Endothelial cell of umbilical vein (primary cell): Measurements from ENCODE around the gene USP11. TPM values are rescaled to one million over a fixed set of nuclear protein-coding genes. Genes with fewer than 3 reads are reported as not detected.

Source experiments
- BruUV-seq: library from RNA; stranded (reverse); fragments of 400-500 nt; replicated peaks from 2 replicates; lab custom pipeline; 2021; lab: Mats Ljungman, UMichigan
- CTCF ChIA-PET: fragments of 300-600, 350-600 bp; sonication (Branson Sonifier 250); formaldehyde crosslinking; loops from one replicate; lab custom pipeline; 2021; ENCODE audit warnings: antibody characterized with exemption, inconsistent platforms; lab: Charles Lee
- POLR2A ChIA-PET: fragments of 300-600, 350-600 bp; sonication (Branson Sonifier 250); formaldehyde crosslinking; loops from one replicate; lab custom pipeline; 2021; ENCODE audit warnings: antibody characterized with exemption, inconsistent platforms; lab: Charles Lee
- DNase-seq: peaks from one replicate; pipeline ENCODE4 v3.0.0-alpha.2; 2011; ENCODE audit warnings: low read depth, low spot score
- FAIRE-seq: peaks from 2 replicates; lab custom pipeline; 2011; peaks lifted over from hg19 to GRCh38; lab: Jason Lieb, UNC
- H2AFZ ChIP-seq: 2 replicates; pipeline ENCODE4 v1.6.0; 2012; ENCODE audit warnings: low read depth, low read length, control low read depth, inconsistent platforms
- H3K27ac ChIP-seq: 2 replicates; pipeline ENCODE4 v1.5.1; 2011; ENCODE audit warnings: low read depth, mild to moderate bottlenecking, control low read depth, low read length, moderate library complexity; ENCODE audit not compliant: insufficient read depth
- H3K27me3 ChIP-seq, 2 experiments: 2 replicates each; pipeline versions ENCODE4 v1.6.0 to v1.6.1; 2011; ENCODE audit warnings: low read length in 2 of 2, mixed read lengths in 1 of 2; ENCODE audit not compliant: control insufficient read depth in 2 of 2, insufficient read depth in 2 of 2
- H3K36me3 ChIP-seq, 2 experiments: 2 replicates in 1 of 2; 3 replicates in 1 of 2; pipeline ENCODE4 v1.5.1; 2011; ENCODE audit warnings: low read length in 2 of 2, mild to moderate bottlenecking in 1 of 2, moderate library complexity in 1 of 2; ENCODE audit not compliant: control insufficient read depth in 2 of 2, insufficient read depth in 2 of 2; ENCODE audit errors: extremely low read depth in 1 of 2
- H3K4me1 ChIP-seq: 3 replicates; pipeline ENCODE4 v1.5.1; 2011; ENCODE audit warnings: mild to moderate bottlenecking, low read length; ENCODE audit not compliant: control insufficient read depth, insufficient read depth; ENCODE audit errors: extremely low read depth
- H3K4me2 ChIP-seq: 2 replicates; pipeline ENCODE4 v1.6.1; 2011; ENCODE audit warnings: low read length, control low read depth, mixed read lengths; ENCODE audit not compliant: insufficient read depth
- H3K4me3 ChIP-seq, 3 experiments: fragments of 200-600 bp in 1 of 3; sonication (generic), shearing (Covaris generic) in 1 of 3; replicated peaks in 1 of 3; 2 replicates each; pipeline ENCODE4 v1.5.1; 2011 to 2016; ENCODE audit warnings: control low read depth in 3 of 3, low read length in 3 of 3, mild to moderate bottlenecking in 2 of 3, inconsistent platforms in 1 of 3, low read depth in 1 of 3, moderate library complexity in 1 of 3; ENCODE audit not compliant: insufficient read depth in 1 of 3
- H3K79me2 ChIP-seq: 2 replicates; pipeline ENCODE4 v1.6.0; 2012; ENCODE audit warnings: low read length, inconsistent platforms; ENCODE audit not compliant: control insufficient read depth, insufficient read depth
- H3K9ac ChIP-seq: replicated peaks from 2 replicates; pipeline ENCODE3; 2011; ENCODE audit warnings: low read length, control low read depth; ENCODE audit not compliant: insufficient read depth; ENCODE audit errors: extremely low read depth
- H3K9me1 ChIP-seq: replicated peaks from 3 replicates; pipeline ENCODE4 v1.6.0; 2011; ENCODE audit warnings: mild to moderate bottlenecking, low read length; ENCODE audit not compliant: control insufficient read depth, insufficient read depth; ENCODE audit errors: extremely low read depth
- H3K9me3 ChIP-seq: replicated peaks from 2 replicates; pipeline ENCODE4 v1.5.1; 2012; ENCODE audit warnings: low read length, inconsistent platforms; ENCODE audit not compliant: control insufficient read depth, insufficient read depth
- H4K20me1 ChIP-seq: replicated peaks from 2 replicates; pipeline ENCODE3; 2011; ENCODE audit warnings: mild to moderate bottlenecking, low read length; ENCODE audit not compliant: control insufficient read depth, insufficient read depth; ENCODE audit errors: extremely low read depth
- CTCF ChIP-seq, 2 donors: IDR thresholded peaks; 1 replicate in 1 of 2; 2 replicates in 1 of 2; pipeline ENCODE4 v1.5.1; 2011; ENCODE audit warnings: low read length in 2 of 2, mild to moderate bottlenecking in 2 of 2, moderate library complexity in 2 of 2, control low read depth in 1 of 2, inconsistent platforms in 1 of 2, low read depth in 1 of 2; ENCODE audit not compliant: insufficient read depth in 1 of 2; ENCODE audit errors: extremely low read depth in 1 of 2
- EZH2 ChIP-seq: IDR thresholded peaks from 2 replicates; pipeline ENCODE4 v1.6.1; 2012; ENCODE audit warnings: borderline replicate concordance, low read depth, mild to moderate bottlenecking, moderate library complexity, low read length, inconsistent platforms; ENCODE audit not compliant: severe bottlenecking
- FOS ChIP-seq: IDR thresholded peaks from 2 replicates; pipeline ENCODE4 v1.6.1; 2011; ENCODE audit warnings: mild to moderate bottlenecking, low read length, moderate library complexity, borderline replicate concordance; ENCODE audit not compliant: insufficient read depth
- GATA2 ChIP-seq: IDR thresholded peaks from 2 replicates; pipeline ENCODE4 v1.7.0; 2011; ENCODE audit warnings: low read depth, mild to moderate bottlenecking, moderate library complexity, mixed read lengths, low read length; ENCODE audit not compliant: insufficient read length, insufficient read depth
- JUN ChIP-seq: IDR thresholded peaks from 2 replicates; pipeline ENCODE4 v1.6.1; 2011; ENCODE audit warnings: borderline replicate concordance, low read depth; ENCODE audit not compliant: insufficient read length, insufficient read depth
- MAX ChIP-seq: IDR thresholded peaks from 2 replicates; pipeline ENCODE4 v1.6.1; 2011; ENCODE audit not compliant: insufficient read depth, insufficient read length
- MYC ChIP-seq: IDR thresholded peaks from one replicate; pipeline ENCODE4 v1.6.1; 2011; ENCODE audit warnings: mild to moderate bottlenecking, low read depth, low read length
- POLR2A ChIP-seq: IDR thresholded peaks from 2 replicates; pipeline ENCODE4 v1.6.1; 2012; ENCODE audit warnings: low read depth, mild to moderate bottlenecking, control low read depth, low read length
- POLR2AphosphoS5 ChIP-seq: IDR thresholded peaks from 2 replicates; pipeline ENCODE4 v1.6.1; 2012; ENCODE audit warnings: low read depth, mild to moderate bottlenecking, control low read depth, low read length, moderate library complexity; ENCODE audit not compliant: insufficient read depth
- dilution Hi-C: fragments of 300-500 bp; cut with MboI; formaldehyde crosslinking; loops from one replicate; pipeline ENCODE4 v1.15.0; 2019; ENCODE audit warnings: low sequenced_read_pairs; ENCODE audit not compliant: extremely low pct_ligation_motif_present
- intact Hi-C: fragments of 100-400 bp; cut with micrococcal nuclease; formaldehyde crosslinking; loops from one replicate; pipeline ENCODE4 v1.10.0; 2022
- polyA plus RNA-seq, 4 experiments: library from polyadenylated mRNA; depleted of rRNA in 3 of 4; stranded (reverse) in 3 of 4; unstranded in 1 of 4; fragments of >200 nt; gene quantifications; 2 replicates each; pipeline versions ENCODE4 v1.2.1 to v1.2.3, GENCODE V29; 2011 to 2012; ENCODE audit warnings: missing spikeins in 1 of 4
- total RNA-seq: library from RNA; stranded (reverse); gene quantifications from 2 replicates; pipeline ENCODE4 v1.2.3, GENCODE V29; 2021

USP11 gene
- total and polyA plus RNA-seq, 2 donors (not counting 3 experiments of a cell fraction or from before 2014, with no cell fraction given): 24.0 to 36.4 TPM

- no peaks in the 10 kb centered on the region for H3K9me3 ChIP-seq
- TF ChIP-seq EZH2 (no peak), MYC (no peak), CTCF (IDR thresholded peaks at IDR 0.05; ENCODE audit: extremely low read depth in 1 of 2, insufficient read depth in 1 of 2, low read depth in 1 of 2, low read length in 2 of 2) (no peak), GATA2 (no peak), FOS (no peak), MAX (no peak), JUN (no peak), POLR2AphosphoS5 (no peak), POLR2A (no peak)
- no TSS peak for BruUV-seq
- CTCF ChIA-PET: no interaction called here
- POLR2A ChIA-PET: no interaction called here
- no peaks in the 10 kb centered on the region for H3K27me3 ChIP-seq
- no peak for FAIRE-seq
- H3K27ac ChIP-seq: no peak overlapping the region
- no peaks in the 10 kb centered on the region for H3K79me2 ChIP-seq
- H3K4me3 ChIP-seq: no peak overlapping the region
- dilution Hi-C loops: no loop called here
- no peak overlapping the region for H2AFZ ChIP-seq
- no peaks in the 10 kb centered on the region for H3K9me1 ChIP-seq
- no peaks in the 10 kb centered on the region for H3K4me1 ChIP-seq
- H3K36me3 ChIP-seq: peaks cover 0 to 27% of the 10 kb centered on the region in 2 experiments
- no peak overlapping the region for H3K9ac ChIP-seq
- H4K20me1 ChIP-seq: no peaks in the 10 kb centered on the region
- no peak overlapping the region for H3K4me2 ChIP-seq
- intact Hi-C loops: no loop called here
- DNase-seq: no peak
Observed at GRCh38 chrX:47243351-47243750, 10.5 kb downstream of the USP11 start.
